ENCODE data around the gene PEX13.

Gene PEX13

DNA sequence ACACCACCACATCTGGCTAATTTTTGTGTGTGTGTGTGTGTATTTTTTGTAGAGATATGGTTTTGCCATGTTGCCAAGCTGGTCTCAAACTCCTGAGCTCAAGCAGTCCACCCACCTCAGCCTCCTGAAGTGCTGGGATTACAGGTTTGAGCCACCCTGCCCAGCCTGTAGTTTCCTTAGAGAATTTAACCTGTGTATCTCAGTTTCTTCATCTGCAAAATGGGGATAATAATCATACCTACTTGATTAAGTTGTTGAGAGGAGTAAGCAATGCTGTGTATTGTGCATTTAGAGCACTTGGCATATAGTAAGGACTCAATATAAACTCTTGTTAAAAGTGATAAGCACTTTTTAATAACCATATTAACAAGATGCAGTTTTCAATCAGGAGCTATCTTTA lies 41.9 kb downstream of the PEX13 start:
- FAIRE-seq (no peak), DNase-seq (ENCODE audit: insufficient read length, low spot score) (no peak)

DNA sequence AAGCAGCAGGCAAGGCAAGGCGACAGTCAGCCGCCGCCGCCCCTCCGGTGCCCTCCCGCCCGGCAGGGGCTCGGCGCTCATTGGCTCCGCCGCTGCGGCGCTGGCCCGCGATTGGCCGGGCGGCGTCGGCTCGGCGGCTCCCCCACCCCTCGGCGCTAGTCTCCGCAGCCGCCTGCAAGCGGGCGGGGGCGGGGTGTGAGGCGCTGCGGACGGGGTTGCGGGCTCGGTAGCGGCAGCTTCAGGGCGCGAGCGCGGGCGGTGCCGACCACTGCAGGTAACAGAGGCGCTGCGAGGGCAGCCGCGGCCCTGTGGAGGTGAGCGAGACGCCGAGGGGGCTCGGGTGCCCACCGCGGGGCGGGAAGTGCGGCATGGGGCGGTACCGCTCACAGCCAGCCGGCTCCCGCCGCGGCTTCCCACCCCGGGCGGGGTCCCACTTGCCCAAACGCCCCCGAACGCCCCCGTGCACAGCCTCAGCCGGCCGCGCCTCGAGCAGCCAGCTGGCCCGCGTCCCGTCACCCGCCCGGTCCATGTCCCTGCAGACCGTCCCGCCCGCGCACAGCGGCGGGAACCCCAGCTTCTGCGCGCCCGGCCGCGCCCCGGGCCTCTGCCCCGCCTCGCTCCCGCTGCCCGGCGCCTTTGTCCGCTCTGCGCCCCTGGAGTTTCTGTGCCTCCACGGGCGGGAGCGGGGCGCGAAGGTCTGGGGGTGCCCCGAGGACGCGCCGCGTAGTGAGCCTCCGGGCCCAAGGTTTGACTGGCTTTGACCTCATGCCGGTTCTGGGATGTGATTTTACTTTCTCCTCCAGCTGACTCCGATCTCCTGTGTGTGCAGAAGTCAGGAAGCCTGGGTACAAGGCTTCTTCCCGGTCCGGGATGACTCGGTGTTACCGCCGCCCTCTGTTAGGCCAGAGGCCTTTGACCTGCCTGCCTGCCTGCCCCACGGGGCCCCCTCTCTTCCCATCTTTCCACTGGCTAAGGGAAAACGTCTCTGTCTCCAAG lies 48.5 kb downstream of the PEX13 start, which contains the start of gene SANBR:
TSS of gene SANBR (plus strand) at position 158 of the 996 bp plus-strand sequence. CDS start 4,480 bp downstream, outside the sequence.
- DNase-seq (ENCODE audit: insufficient read length, low spot score), result peak; percentile 78
- no peak for FAIRE-seq

DNA sequence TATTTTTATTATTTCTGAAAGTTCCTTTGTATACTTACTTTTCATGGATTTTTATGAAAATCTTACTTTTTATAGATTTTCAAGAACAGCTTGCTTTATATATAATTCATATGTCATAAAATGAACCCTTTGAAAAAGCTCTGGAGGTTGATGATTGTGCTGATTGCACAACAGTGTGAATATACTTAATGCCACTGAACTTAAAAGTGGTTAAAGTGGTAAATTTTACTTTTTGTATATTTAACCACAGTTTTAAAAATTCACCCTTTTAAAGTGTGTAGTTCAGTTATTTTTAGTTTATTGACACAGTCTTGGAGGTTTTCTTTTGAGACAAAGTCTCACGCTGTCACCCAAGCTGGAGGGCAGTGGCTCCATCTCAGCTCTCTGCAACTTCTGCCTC lies 56.6 kb downstream of the PEX13 start:
- FAIRE-seq (no peak), DNase-seq (ENCODE audit: insufficient read length, low spot score) (no peak)

DNA sequence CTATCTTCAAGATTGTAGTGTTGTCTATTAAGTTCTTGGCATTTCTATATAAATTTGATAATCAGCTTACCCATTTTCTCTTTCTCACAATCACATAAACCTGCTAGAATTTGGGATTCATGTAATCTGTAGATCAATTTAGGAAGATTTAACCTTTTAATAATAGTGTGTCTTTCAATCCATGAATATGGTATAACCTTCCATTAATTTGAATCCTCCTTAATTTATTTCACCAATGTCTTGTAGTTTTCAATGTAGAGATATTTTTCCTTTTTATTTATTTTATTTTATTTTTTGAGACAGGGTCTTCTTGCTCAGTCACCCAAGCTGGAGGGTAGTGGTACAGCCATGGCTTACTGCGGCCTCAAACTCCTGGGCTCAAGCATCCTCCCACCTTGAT lies 68.4 kb downstream of the PEX13 start:
- DNase-seq (ENCODE audit: insufficient read length, low spot score), result no peak

DNA sequence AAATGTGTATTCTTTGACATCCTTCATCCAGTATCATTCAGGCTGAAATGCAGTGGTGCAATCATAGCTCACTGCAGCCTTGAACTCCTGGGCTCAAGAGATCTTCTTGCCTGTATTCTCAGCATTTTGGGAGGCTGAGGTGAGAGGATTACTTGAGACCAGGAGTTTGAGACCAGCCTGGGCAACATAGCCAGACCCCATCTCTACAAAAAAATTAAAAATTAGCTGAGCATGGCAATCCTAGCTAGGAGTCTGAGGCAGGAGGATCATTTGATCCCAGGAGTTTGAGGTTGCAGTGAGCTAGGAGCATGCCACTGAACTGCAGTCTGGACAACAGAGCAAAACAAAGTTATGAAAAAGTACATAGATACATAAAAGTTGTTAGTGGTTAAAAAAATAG lies 72.3 kb downstream of the PEX13 start:
- DNase-seq (ENCODE audit: insufficient read length, low spot score) (no peak), FAIRE-seq (no peak)

More for the DNA sequence above, 68.4 kb downstream of the PEX13 start:
- no peak for FAIRE-seq

DNA sequence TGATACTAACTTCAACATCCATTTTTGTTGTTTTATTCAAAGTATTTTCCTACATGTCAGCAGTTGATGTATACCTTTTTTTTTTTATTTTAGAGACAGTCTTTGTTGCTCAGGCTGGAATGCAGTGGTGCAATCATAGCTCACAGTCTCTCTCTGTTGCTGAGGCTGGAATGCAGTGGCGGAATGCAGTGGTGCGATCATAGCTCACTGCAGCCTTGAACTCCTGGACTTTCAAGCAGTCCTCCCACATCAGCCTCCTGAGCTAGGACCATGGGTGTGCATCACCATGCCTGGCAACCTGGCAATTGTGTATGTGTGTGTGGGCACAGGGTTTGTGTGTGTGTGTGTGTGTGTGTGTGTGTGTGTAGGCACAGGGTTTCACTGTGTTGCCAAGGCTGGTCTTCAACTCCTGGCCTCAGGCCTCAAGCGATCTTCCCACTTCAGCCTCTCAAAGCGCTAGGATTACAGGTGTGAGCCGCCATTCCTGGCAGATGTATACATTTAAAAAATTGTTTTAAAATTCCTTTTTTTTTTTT lies 72.9 kb downstream of the PEX13 start:
- no peak for FAIRE-seq
- no peak for DNase-seq (ENCODE audit: insufficient read length, low spot score)

DNA sequence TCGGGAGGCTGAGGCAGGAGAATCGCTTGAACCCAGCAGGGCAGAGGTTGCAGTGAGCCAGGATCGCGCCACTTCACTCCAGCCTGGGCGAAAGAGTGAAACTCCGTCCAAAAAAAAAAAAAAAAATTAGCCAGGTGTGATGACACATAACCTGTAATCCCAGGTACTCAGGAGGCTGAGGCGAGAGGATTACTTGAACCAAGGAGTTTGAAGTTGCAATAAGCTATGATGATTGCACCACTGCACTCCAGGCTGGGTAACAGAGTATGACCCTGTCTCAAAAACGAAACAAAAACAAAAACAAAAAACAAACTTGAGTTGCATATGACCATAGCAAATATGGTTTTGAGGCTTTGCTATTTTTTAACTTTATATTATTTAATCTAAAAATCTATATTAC lies 74.0 kb downstream of the PEX13 start:
- no peak for FAIRE-seq
- no peak for DNase-seq (ENCODE audit: insufficient read length, low spot score)

DNA sequence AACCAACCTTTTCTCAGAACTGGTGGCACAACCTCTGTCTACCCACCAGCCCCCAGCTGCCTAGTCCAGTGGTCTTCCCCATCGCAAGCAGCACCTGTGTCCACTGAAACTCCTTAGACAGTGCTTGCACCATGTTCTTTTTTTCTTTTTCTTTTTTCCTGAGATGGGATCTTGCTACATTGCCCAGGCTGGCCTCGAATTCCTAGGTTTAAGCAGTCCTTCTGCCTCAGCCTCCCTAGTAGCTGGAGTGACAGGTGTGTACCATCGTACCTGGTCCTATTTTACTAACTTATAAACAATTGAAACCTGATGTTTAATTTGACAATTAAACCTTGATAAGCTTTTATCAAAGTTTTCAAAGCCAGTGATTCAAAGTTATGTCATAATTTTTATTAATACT lies 78.9 kb downstream of the PEX13 start:
- DNase-seq (ENCODE audit: insufficient read length, low spot score) (no peak), FAIRE-seq (no peak)

DNA sequence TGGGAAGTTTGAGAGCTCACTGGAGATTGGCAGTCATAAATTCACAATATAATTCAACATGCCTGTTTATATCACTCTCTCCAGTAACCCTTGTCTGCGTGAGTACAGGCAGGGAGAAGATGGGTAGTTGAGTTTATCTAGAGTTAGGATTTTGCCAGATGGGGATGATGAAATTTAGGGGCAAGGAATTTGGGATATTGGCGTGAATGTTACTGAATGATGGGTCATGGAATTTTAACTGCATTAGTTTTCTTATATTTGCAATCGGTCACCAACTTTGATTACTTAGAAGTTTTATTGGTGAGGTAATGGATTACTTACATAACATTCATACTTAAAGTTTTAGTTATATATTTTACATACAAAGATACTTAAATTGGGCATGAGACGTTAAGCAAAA lies 83.3 kb downstream of the PEX13 start:
- DNase-seq (ENCODE audit: insufficient read length, low spot score) (no peak), FAIRE-seq (no peak)

All from GM19239 (cell line).